ENCODE data around the gene SKAP2. TPM values are rescaled to one million over a fixed set of nuclear protein-coding genes. Genes with fewer than 3 reads are reported as not detected.

Gene SKAP2
- total RNA-seq, 1 donor from 2014 or later, result 3.5 TPM

DNA sequence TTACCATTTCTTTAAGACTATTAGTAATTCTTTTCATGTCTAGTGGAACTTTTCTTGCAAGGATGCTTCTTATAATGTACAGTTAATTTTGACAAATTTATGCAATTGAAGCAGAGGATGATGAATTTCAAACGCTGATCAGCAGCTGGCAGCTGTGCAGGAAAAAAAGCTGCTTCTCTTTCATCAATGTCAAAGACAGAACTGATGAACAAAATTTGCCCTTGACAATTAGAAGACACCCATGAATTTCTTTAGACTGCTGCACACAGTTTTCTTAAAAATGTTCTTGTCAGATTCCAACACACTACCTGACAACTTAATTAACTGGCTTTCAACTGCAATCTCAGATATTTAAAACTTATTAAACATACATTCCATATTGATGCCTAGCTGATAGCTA, 138.3 kb downstream of the SKAP2 start:
- TF ChIP-seq, protein P1, sequence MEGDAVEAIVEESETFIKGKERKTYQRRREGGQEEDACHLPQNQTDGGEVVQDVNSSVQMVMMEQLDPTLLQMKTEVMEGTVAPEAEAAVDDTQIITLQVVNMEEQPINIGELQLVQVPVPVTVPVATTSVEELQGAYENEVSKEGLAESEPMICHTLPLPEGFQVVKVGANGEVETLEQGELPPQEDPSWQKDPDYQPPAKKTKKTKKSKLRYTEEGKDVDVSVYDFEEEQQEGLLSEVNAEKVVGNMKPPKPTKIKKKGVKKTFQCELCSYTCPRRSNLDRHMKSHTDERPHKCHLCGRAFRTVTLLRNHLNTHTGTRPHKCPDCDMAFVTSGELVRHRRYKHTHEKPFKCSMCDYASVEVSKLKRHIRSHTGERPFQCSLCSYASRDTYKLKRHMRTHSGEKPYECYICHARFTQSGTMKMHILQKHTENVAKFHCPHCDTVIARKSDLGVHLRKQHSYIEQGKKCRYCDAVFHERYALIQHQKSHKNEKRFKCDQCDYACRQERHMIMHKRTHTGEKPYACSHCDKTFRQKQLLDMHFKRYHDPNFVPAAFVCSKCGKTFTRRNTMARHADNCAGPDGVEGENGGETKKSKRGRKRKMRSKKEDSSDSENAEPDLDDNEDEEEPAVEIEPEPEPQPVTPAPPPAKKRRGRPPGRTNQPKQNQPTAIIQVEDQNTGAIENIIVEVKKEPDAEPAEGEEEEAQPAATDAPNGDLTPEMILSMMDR (conservative IDR thresholded peaks at IDR 0.05), result no peak
- DNase-seq (ENCODE audit: low read depth, low spot score), result no peak
- Mint-ChIP-seq H3K4me3 (no peak overlapping the region), H3K27ac (ENCODE audit: unreplicated experiment) (no peak overlapping the region), H3K27me3 (ENCODE audit: low read depth) (peaks cover 3% of the 10 kb centered on the region), H3K36me3 (ENCODE audit: low read depth) (no peaks in the 10 kb centered on the region), H3K9me3 (no peaks in the 10 kb centered on the region), H3K4me1 (no peaks in the 10 kb centered on the region)

GRCh38 chr7:26724795-26725194, 139.6 kb downstream of the SKAP2 start:
- Mint-ChIP-seq H3K27me3 (ENCODE audit: low read depth) (peaks cover 3% of the 10 kb centered on the region), H3K4me3 (no peak overlapping the region), H3K36me3 (ENCODE audit: low read depth) (no peaks in the 10 kb centered on the region), H3K27ac (ENCODE audit: unreplicated experiment) (no peak overlapping the region), H3K9me3 (no peaks in the 10 kb centered on the region), H3K4me1 (no peaks in the 10 kb centered on the region)
- TF ChIP-seq, protein P1 (conservative IDR thresholded peaks at IDR 0.05), result no peak
- no peak for DNase-seq (ENCODE audit: low read depth, low spot score)

GRCh38 chr7:26723129-26723528, 141.3 kb downstream of the SKAP2 start:
- H3K4me1 Mint-ChIP-seq, result no peaks in the 10 kb centered on the region
- H3K27me3 Mint-ChIP-seq (ENCODE audit: low read depth), result peaks cover 3% of the 10 kb centered on the region
- no peak overlapping the region for H3K4me3 Mint-ChIP-seq
- TF ChIP-seq, protein P1 (conservative IDR thresholded peaks at IDR 0.05), result no peak
- no peaks in the 10 kb centered on the region for H3K9me3 Mint-ChIP-seq
- no peaks in the 10 kb centered on the region for H3K36me3 Mint-ChIP-seq (ENCODE audit: low read depth)
- no peak overlapping the region for H3K27ac Mint-ChIP-seq (ENCODE audit: unreplicated experiment)
- DNase-seq (ENCODE audit: low read depth, low spot score), result no peak

- Mint-ChIP-seq H3K27me3 (ENCODE audit: low read depth) (no peaks in the 10 kb centered on the region), H3K4me1 (no peaks in the 10 kb centered on the region), H3K9me3 (no peaks in the 10 kb centered on the region), H3K4me3 (no peak overlapping the region), H3K36me3 (ENCODE audit: low read depth) (no peaks in the 10 kb centered on the region), H3K27ac (ENCODE audit: unreplicated experiment) (no peak overlapping the region)
- no peak for DNase-seq (ENCODE audit: low read depth, low spot score)
- TF ChIP-seq, protein P1 (conservative IDR thresholded peaks at IDR 0.05), result no peak
Measured at GRCh38 chr7:26721450-26721849, 142.9 kb downstream of the SKAP2 start.

GRCh38 chr7:26718063-26718462, 146.3 kb downstream of the SKAP2 start:
- no peak overlapping the region for H3K4me3 Mint-ChIP-seq
- H3K27ac Mint-ChIP-seq (ENCODE audit: unreplicated experiment), result no peak overlapping the region
- TF ChIP-seq, protein P1 (conservative IDR thresholded peaks at IDR 0.05), result no peak
- H3K27me3 Mint-ChIP-seq (ENCODE audit: low read depth), result no peaks in the 10 kb centered on the region
- no peak for DNase-seq (ENCODE audit: low read depth, low spot score)
- no peaks in the 10 kb centered on the region for H3K36me3 Mint-ChIP-seq (ENCODE audit: low read depth)
- H3K9me3 Mint-ChIP-seq, result no peaks in the 10 kb centered on the region
- H3K4me1 Mint-ChIP-seq, result no peaks in the 10 kb centered on the region

DNA sequence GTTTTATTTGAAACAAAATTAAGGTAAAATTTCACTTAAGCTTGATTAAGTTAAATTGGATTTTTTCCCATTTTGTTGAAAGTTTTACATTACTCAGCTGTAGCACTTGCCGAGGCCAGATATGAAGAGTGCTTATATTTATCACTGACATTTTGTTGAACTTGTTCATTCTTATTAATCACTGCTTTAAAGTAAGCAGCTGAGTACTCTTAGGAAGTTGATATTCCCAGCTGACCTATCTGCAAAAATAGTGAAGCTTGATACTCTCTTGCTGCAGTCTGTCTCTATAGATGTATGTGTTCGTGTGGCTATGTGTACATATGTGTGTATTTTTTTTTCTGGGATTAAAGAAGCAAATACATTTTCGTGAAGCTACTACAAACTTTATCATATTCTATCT, 150.0 kb downstream of the SKAP2 start:
- no peaks in the 10 kb centered on the region for H3K27me3 Mint-ChIP-seq (ENCODE audit: low read depth)
- H3K36me3 Mint-ChIP-seq (ENCODE audit: low read depth), result no peaks in the 10 kb centered on the region
- H3K9me3 Mint-ChIP-seq, result no peaks in the 10 kb centered on the region
- no peak overlapping the region for H3K27ac Mint-ChIP-seq (ENCODE audit: unreplicated experiment)
- no peak overlapping the region for H3K4me3 Mint-ChIP-seq
- TF ChIP-seq, protein P1 (conservative IDR thresholded peaks at IDR 0.05), result no peak
- DNase-seq (ENCODE audit: low read depth, low spot score), result no peak
- H3K4me1 Mint-ChIP-seq, result no peaks in the 10 kb centered on the region
